Loucy (cell line): Measurements from ENCODE around the gene TIAM1.

Experiments
- H2AFZ ChIP-seq: fragments of 200-600 bp; sonication (generic); 2 replicates; pipeline ENCODE4 v1.6.0; 2016; ENCODE audit warnings: antibody characterized with exemption, mild to moderate bottlenecking, low read length, moderate library complexity
- H3F3A ChIP-seq: fragments of 200-600 bp; 2 replicates; pipeline ENCODE4 v1.6.0; 2016; ENCODE audit warnings: antibody characterized with exemption, low read depth, mild to moderate bottlenecking
- H3K27me3 ChIP-seq: fragments of 200-600 bp; sonication (generic); 2 replicates; pipeline ENCODE4 v1.6.1; 2014; ENCODE audit warnings: low read length, mild to moderate bottlenecking; ENCODE audit not compliant: insufficient read depth, poor library complexity, severe bottlenecking
- H3K36me3 ChIP-seq: fragments of 200-600 bp; sonication (generic); 2 replicates; pipeline ENCODE4 v1.6.1; 2016; ENCODE audit warnings: low read length; ENCODE audit not compliant: insufficient read depth
- H3K4me1 ChIP-seq: fragments of 200-600 bp; sonication (generic); 2 replicates; pipeline ENCODE4 v1.5.1; 2014; ENCODE audit warnings: low read length, mild to moderate bottlenecking; ENCODE audit not compliant: insufficient read depth, poor library complexity, severe bottlenecking
- H3K4me2 ChIP-seq: fragments of 200-600 bp; sonication (generic); 2 replicates; pipeline ENCODE4 v1.6.0; 2014; ENCODE audit warnings: antibody characterized with exemption, low read length, low read depth, mild to moderate bottlenecking; ENCODE audit not compliant: poor library complexity, severe bottlenecking
- H3K4me3 ChIP-seq: fragments of 200-600 bp; sonication (generic); 2 replicates; pipeline ENCODE4 v1.5.1; 2014; ENCODE audit warnings: low read length, mild to moderate bottlenecking, mixed read lengths; ENCODE audit not compliant: poor library complexity, severe bottlenecking
- H3K79me2 ChIP-seq: fragments of 200-600 bp; sonication (generic); 2 replicates; pipeline ENCODE4 v1.6.1; 2014; ENCODE audit warnings: low read length; ENCODE audit not compliant: insufficient read depth
- H3K9ac ChIP-seq: fragments of 200-600 bp; sonication (generic); 2 replicates; pipeline ENCODE4 v1.6.0; 2014; ENCODE audit warnings: mild to moderate bottlenecking, low read depth, low read length, moderate library complexity; ENCODE audit not compliant: poor library complexity, severe bottlenecking
- H3K9me2 ChIP-seq: fragments of 200-600 bp; sonication (generic); replicated peaks from 2 replicates; pipeline ENCODE4 v1.6.1; 2016; ENCODE audit warnings: low read depth, low read length, mixed read lengths
- H3K9me3 ChIP-seq: fragments of 200-600 bp; sonication (generic); 2 replicates; pipeline ENCODE4 v1.6.1; 2014; ENCODE audit warnings: mild to moderate bottlenecking, antibody characterized with exemption, low read length, low read depth; ENCODE audit not compliant: insufficient read depth
- H4K20me1 ChIP-seq: fragments of 200-600 bp; sonication (generic); 2 replicates; pipeline ENCODE4 v1.6.0; 2014; ENCODE audit warnings: antibody characterized with exemption, low read length, mild to moderate bottlenecking; ENCODE audit not compliant: insufficient read depth, poor library complexity, severe bottlenecking
- EZH2phosphoT487 ChIP-seq: fragments of 200-600 bp; IDR thresholded peaks from 2 replicates; pipeline ENCODE4 v1.6.1; 2018; ENCODE audit warnings: antibody characterized with exemption, mild to moderate bottlenecking, moderate library complexity, borderline replicate concordance
- TF ChIP-seq, protein P1 (sequence below): fragments of 200-600 bp; sonication (generic); conservative IDR thresholded peaks from 2 replicates; pipeline ENCODE4 v1.5.1; 2014; ENCODE audit warnings: mild to moderate bottlenecking, antibody characterized with exemption, low read length

Gene TIAM1

DNA sequence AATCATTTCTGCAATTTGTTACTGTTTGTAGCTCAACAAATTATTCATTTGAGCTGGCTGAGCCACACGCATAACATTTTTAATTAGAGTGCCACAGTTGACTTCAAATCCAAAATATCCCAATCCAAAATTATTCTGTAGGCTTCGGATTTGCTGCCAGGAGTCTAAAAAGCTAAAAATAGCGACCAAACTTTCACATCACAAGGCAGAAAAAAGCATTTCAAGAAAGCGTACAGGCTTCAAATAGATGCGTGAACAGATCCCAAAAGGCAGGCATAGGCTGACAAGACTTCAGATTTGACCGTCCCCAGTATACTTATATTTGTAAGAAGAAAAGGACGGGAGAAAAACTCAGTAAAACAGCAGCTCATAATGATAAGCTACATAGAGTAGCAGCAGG, 24.3 kb upstream of the TIAM1 start:
- H3K79me2 ChIP-seq: no peaks in the 10 kb centered on the region
- H3K4me1 ChIP-seq: peaks cover 33% of the 10 kb centered on the region
- H3K36me3 ChIP-seq: no peaks in the 10 kb centered on the region
- H2AFZ ChIP-seq: no peak overlapping the region
- H3F3A ChIP-seq: peaks cover 6% of the 10 kb centered on the region; the same call in 1 of the 2 replicates
- no peaks in the 10 kb centered on the region for H3K9me3 ChIP-seq
- H3K27me3 ChIP-seq: no peaks in the 10 kb centered on the region
- H4K20me1 ChIP-seq: peaks cover 3% of the 10 kb centered on the region
- TF ChIP-seq, protein P1, sequence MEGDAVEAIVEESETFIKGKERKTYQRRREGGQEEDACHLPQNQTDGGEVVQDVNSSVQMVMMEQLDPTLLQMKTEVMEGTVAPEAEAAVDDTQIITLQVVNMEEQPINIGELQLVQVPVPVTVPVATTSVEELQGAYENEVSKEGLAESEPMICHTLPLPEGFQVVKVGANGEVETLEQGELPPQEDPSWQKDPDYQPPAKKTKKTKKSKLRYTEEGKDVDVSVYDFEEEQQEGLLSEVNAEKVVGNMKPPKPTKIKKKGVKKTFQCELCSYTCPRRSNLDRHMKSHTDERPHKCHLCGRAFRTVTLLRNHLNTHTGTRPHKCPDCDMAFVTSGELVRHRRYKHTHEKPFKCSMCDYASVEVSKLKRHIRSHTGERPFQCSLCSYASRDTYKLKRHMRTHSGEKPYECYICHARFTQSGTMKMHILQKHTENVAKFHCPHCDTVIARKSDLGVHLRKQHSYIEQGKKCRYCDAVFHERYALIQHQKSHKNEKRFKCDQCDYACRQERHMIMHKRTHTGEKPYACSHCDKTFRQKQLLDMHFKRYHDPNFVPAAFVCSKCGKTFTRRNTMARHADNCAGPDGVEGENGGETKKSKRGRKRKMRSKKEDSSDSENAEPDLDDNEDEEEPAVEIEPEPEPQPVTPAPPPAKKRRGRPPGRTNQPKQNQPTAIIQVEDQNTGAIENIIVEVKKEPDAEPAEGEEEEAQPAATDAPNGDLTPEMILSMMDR: no peak
- TF ChIP-seq EZH2phosphoT487: no peak
- H3K9ac ChIP-seq: no peak overlapping the region
- no peak overlapping the region for H3K4me2 ChIP-seq
- H3K4me3 ChIP-seq: no peak overlapping the region
- H3K9me2 ChIP-seq: no peaks in the 10 kb centered on the region

DNA sequence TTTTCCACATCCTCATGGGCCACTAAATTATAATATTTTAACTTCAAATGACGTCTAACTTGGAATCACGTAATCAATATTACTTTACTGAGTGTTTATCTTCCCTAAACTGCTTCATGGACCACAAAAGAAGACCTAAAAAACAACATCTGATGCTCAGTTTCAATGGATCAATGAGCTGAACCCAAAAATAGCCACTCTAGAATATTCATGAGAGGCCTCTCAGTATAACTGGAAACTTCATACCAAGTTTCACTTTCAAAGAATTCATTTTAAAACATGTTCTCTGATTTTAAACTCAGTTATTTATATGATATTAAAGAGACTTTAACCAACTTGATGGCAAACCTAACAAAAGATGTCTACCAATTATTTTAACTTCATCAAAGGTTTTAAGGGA, 23.7 kb upstream of the TIAM1 start:
- no peak overlapping the region for H2AFZ ChIP-seq
- no peaks in the 10 kb centered on the region for H3K9me3 ChIP-seq
- no peak overlapping the region for H3K9ac ChIP-seq
- no peaks in the 10 kb centered on the region for H3K9me2 ChIP-seq
- H3K27me3 ChIP-seq: no peaks in the 10 kb centered on the region
- peaks cover 8% of the 10 kb centered on the region for H4K20me1 ChIP-seq
- H3F3A ChIP-seq: peaks cover 6% of the 10 kb centered on the region; the same call in 1 of the 2 replicates
- H3K79me2 ChIP-seq: peaks cover 5% of the 10 kb centered on the region; the same call in 1 of the 2 replicates
- no peaks in the 10 kb centered on the region for H3K36me3 ChIP-seq
- peaks cover 34% of the 10 kb centered on the region for H3K4me1 ChIP-seq
- no peak overlapping the region for H3K4me2 ChIP-seq
- TF ChIP-seq, protein P1: no peak
- TF ChIP-seq EZH2phosphoT487: no peak
- H3K4me3 ChIP-seq: no peak overlapping the region

DNA sequence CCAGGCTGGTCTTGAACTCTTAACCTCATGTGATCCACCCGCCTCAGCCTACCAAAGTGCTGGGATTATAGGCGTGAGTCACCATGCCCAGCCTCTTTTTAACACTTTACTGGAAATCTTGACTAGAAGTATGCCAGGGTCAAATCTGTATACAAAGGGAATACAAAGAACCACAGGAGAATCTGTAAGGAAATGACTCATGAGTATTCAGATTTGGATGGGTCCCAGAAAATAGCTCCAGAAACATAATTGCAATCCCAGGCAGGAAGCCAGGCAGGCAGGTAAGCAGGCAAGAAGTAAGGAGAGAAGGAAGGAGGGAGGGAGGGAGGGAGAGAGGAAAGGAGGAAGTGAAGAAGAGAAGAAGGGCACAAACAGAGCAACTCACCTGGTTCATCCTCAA, 22.8 kb upstream of the TIAM1 start:
- peaks cover 38% of the 10 kb centered on the region for H3K4me1 ChIP-seq
- H3K9ac ChIP-seq: no peak overlapping the region

More for the DNA sequence above, 22.8 kb upstream of the TIAM1 start:
- TF ChIP-seq, protein P1: no peak
- Histone ChIP-seq H3K4me3 (no peak overlapping the region), H3K4me2 (no peak overlapping the region), H2AFZ (no peak overlapping the region), H3K9me2 (no peaks in the 10 kb centered on the region), H3K9me3 (no peaks in the 10 kb centered on the region), H3K36me3 (no peaks in the 10 kb centered on the region), H3F3A (peaks cover 6% of the 10 kb centered on the region; the same call in 1 of the 2 replicates), H4K20me1 (peaks cover 9% of the 10 kb centered on the region), H3K79me2 (peaks cover 8% of the 10 kb centered on the region; the same call in 1 of the 2 replicates), H3K27me3 (no peaks in the 10 kb centered on the region)
